Measurements from ENCODE around the gene EXOC3.
"Not testable (repeated sequence)": the region's sequence is repeated elsewhere in the genome, so short reads cannot be mapped to it uniquely, and the experiment has no call there.

EXOC3 gene

DNA sequence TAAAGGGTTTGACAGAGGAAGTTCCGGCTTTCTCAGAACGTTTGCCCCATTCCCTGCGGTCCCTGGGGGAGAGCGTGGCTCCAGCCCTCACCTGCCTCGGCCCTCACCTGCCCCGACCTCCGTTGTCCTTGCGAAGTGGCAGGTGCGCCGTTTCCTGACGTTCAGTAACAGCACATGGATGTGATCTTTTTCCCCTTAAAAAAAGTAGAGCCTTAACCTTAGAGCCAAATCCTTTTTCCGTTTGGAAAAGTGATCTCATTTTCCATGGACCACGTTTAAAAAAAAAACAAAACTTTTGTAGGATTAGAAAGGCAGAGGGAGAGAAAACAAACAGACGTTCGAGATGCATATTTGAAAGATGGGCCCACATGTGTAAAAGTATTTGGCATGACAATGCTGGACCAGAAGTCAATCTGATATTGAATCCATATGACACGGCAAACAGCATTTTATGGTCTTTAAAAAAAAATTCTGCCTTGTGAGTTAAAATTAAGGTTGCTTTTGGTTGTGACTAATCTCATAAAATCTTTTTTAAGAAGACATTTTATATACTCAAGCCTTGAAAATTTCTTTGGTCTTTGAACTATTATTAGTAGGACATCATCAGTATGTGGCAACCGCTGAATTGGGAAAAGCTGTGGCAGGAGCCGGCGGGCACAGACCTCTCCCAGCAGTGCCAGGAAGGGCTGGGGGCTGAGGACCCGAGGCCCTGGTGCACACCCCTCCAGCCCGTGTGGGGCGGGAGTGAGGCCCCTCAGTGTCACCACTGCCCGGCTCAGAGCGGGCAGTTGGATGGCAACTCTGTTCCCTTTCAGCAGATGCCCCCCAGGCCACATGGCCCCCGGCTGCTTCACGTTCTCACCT, 42.5 kb upstream of the EXOC3 start:
- no peaks in the 10 kb centered on the region for H3K27me3 ChIP-seq (ENCODE audit: control insufficient read depth, insufficient read depth, low read length)
- H3K4me3 ChIP-seq (ENCODE audit: low read length) = peak overlapping the region; percentile 56
- H3K9ac ChIP-seq (ENCODE audit: low read depth, low read length) = peak overlapping the region; percentile 97
- peaks cover 41% of the 10 kb centered on the region for H3K4me1 ChIP-seq (ENCODE audit: control insufficient read depth, insufficient read depth, low read length)
- H3K36me3 ChIP-seq (ENCODE audit: insufficient read depth, low read length) = peaks cover 17% of the 10 kb centered on the region
- H3K4me2 ChIP-seq (ENCODE audit: low read length) = peak overlapping the region; percentile 81
- H3K9me3 ChIP-seq (replicated peaks; ENCODE audit: low read length) = no peaks in the 10 kb centered on the region

DNA sequence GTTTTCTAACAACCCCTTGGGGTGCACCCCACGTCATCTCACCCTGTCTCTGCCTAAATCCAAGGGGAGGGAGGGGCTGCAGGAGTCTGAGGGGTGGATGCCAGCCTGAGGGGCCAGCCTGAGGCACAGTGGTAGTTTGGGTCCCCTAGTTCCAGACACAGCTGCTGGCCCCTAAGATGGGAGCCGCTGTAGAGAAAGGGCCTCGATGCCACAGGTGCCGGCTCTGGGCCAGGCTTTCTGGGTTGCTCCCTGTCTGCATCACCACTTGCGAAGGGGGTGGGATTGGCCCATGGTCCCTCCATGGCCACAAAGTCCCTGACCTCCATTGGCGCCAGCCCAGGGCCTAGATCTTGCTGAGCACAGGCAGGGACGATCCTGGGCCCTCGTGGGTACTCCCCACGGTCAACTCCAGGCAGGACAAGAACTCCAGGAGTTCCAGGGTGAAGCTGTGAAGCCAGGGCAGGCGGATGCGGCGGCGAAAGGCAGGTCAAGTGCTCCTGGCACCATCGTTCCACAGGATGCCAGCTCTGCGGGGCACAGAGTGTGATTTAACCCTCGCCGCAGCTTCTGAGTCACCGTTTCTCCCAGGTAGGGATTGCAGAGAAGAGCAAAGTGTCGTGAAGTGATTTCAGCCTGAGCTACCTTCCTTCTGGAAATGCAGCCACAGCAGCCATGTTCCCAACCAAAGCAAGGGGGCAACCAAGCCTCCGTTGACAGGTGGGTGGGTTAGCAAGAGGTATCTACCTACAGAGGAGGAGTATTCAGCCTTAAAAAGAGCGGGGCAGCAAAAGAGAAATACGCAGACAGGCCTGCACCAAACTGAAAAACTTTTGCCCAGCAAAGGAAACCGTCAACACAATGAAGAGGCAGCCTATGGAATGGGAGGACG, 41.6 kb upstream of the EXOC3 start:
- H3K36me3 ChIP-seq (ENCODE audit: insufficient read depth, low read length) = peaks cover 20% of the 10 kb centered on the region
- no peaks in the 10 kb centered on the region for H3K27me3 ChIP-seq (ENCODE audit: control insufficient read depth, insufficient read depth, low read length)
- peaks cover 32% of the 10 kb centered on the region for H3K4me1 ChIP-seq (ENCODE audit: control insufficient read depth, insufficient read depth, low read length)
- no peak overlapping the region for H3K4me3 ChIP-seq (ENCODE audit: low read length)
- H3K9ac ChIP-seq (ENCODE audit: low read depth, low read length) = peak overlapping the region; percentile 97
- peak overlapping the region; percentile 81 for H3K4me2 ChIP-seq (ENCODE audit: low read length)
- H3K9me3 ChIP-seq (replicated peaks; ENCODE audit: low read length) = no peaks in the 10 kb centered on the region

DNA sequence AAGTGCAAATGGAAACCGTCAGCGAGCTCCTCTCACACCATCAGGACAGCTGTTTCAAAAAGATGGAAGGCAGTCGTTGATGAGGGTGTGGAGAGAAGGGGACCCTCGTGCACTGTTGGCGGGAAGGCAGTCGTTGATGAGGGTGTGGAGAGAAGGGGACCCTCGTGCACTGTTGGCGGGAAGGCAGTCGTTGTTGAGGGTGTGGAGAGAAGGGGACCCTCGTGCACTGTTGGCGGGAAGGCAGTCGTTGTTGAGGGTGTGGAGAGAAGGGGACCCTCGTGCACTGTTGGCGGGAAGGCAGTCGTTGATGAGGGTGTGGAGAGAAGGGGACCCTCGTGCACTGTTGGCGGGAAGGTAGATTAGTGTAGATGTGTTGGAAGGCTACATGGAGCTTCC, 40.8 kb upstream of the EXOC3 start:
- Histone ChIP-seq H3K36me3 (ENCODE audit: insufficient read depth, low read length) (peaks cover 20% of the 10 kb centered on the region), H3K4me1 (ENCODE audit: control insufficient read depth, insufficient read depth, low read length) (peaks cover 36% of the 10 kb centered on the region)
- not testable (repeated sequence) for H3K4me3 ChIP-seq (ENCODE audit: low read length); H3K27me3 ChIP-seq (ENCODE audit: control insufficient read depth, insufficient read depth, low read length); H3K9ac ChIP-seq (ENCODE audit: low read depth, low read length); H3K4me2 ChIP-seq (ENCODE audit: low read length); H3K9me3 ChIP-seq (replicated peaks; ENCODE audit: low read length)

GRCh38 chr5:402615-403359, 40.2 kb upstream of the EXOC3 start:
- no peak overlapping the region for H3K4me2 ChIP-seq (ENCODE audit: low read length)
- H3K4me3 ChIP-seq (ENCODE audit: low read length) = no peak overlapping the region
- peaks cover 20% of the 10 kb centered on the region for H3K36me3 ChIP-seq (ENCODE audit: insufficient read depth, low read length)
- H3K9ac ChIP-seq (ENCODE audit: low read depth, low read length) = no peak overlapping the region
- H3K9me3 ChIP-seq (replicated peaks; ENCODE audit: low read length) = no peaks in the 10 kb centered on the region
- H3K27me3 ChIP-seq (ENCODE audit: control insufficient read depth, insufficient read depth, low read length) = no peaks in the 10 kb centered on the region
- H3K4me1 ChIP-seq (ENCODE audit: control insufficient read depth, insufficient read depth, low read length) = peaks cover 38% of the 10 kb centered on the region

GRCh38 chr5:403995-404394, 39.0 kb upstream of the EXOC3 start:
- H3K9ac ChIP-seq (ENCODE audit: low read depth, low read length) = no peak overlapping the region
- H3K4me3 ChIP-seq (ENCODE audit: low read length) = no peak overlapping the region
- no peak overlapping the region for H3K4me2 ChIP-seq (ENCODE audit: low read length)
- H3K27me3 ChIP-seq (ENCODE audit: control insufficient read depth, insufficient read depth, low read length) = no peaks in the 10 kb centered on the region
- H3K4me1 ChIP-seq (ENCODE audit: control insufficient read depth, insufficient read depth, low read length) = peaks cover 36% of the 10 kb centered on the region
- H3K36me3 ChIP-seq (ENCODE audit: insufficient read depth, low read length) = peaks cover 20% of the 10 kb centered on the region
- H3K9me3 ChIP-seq (replicated peaks; ENCODE audit: low read length) = no peaks in the 10 kb centered on the region

GRCh38 chr5:404666-405241, 38.2 kb upstream of the EXOC3 start:
- Histone ChIP-seq H3K4me2 (ENCODE audit: low read length) (no peak overlapping the region), H3K9me3 (replicated peaks; ENCODE audit: low read length) (no peaks in the 10 kb centered on the region), H3K27me3 (ENCODE audit: control insufficient read depth, insufficient read depth, low read length) (no peaks in the 10 kb centered on the region), H3K4me1 (ENCODE audit: control insufficient read depth, insufficient read depth, low read length) (peaks cover 28% of the 10 kb centered on the region), H3K36me3 (ENCODE audit: insufficient read depth, low read length) (peaks cover 20% of the 10 kb centered on the region), H3K9ac (ENCODE audit: low read depth, low read length) (no peak overlapping the region), H3K4me3 (ENCODE audit: low read length) (no peak overlapping the region)

DNA sequence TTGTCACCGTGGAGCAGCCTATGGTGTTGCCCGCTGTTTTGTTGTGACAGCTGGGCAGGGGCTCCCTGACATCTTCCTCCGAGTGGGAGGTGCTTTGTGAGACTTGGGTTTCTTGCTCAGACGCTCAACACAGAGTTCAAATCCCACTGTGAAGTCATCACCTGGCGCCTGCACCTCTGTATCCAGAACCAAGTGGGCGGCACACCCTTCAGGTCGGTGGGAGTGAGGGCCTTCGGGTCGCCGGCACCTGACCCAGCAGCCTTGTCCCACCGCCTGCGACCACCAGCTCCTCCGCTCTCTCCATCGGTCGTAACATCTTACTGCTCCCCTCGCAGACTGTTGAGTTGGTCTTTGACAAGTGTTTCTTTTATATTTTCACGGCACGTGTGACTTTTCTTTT, 37.6 kb upstream of the EXOC3 start:
- H3K9ac ChIP-seq (ENCODE audit: low read depth, low read length) = no peak overlapping the region
- no peaks in the 10 kb centered on the region for H3K27me3 ChIP-seq (ENCODE audit: control insufficient read depth, insufficient read depth, low read length)

DNA sequence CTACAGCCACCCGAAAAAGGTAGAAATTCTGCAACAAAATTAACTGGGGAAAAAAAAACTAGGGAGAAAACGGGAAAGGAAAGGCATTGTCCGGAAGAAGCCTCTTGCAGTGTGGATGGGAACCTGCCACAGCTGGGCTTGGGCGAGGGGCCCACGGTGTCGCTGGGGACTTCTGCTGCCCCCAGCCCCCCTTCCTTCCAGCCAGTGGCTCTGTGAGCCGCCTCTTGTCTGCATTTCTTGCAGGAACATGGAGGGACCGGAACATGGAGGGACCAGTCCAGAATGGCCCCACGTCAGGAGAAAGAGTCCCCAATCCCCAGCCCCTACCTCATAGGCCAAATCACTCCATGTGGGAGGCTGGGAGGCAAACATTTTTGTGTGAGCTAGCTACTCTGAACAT, 36.9 kb upstream of the EXOC3 start:
- Histone ChIP-seq H3K4me1 (ENCODE audit: control insufficient read depth, insufficient read depth, low read length) (peaks cover 17% of the 10 kb centered on the region), H3K9me3 (replicated peaks; ENCODE audit: low read length) (no peaks in the 10 kb centered on the region), H3K4me3 (ENCODE audit: low read length) (no peak overlapping the region), H3K4me2 (ENCODE audit: low read length) (no peak overlapping the region), H3K27me3 (ENCODE audit: control insufficient read depth, insufficient read depth, low read length) (no peaks in the 10 kb centered on the region), H3K36me3 (ENCODE audit: insufficient read depth, low read length) (peaks cover 20% of the 10 kb centered on the region), H3K9ac (ENCODE audit: low read depth, low read length) (no peak overlapping the region)

More for the DNA sequence above, 37.6 kb upstream of the EXOC3 start:
- Histone ChIP-seq H3K36me3 (ENCODE audit: insufficient read depth, low read length) (peaks cover 20% of the 10 kb centered on the region), H3K4me3 (ENCODE audit: low read length) (no peak overlapping the region), H3K4me1 (ENCODE audit: control insufficient read depth, insufficient read depth, low read length) (peaks cover 22% of the 10 kb centered on the region), H3K4me2 (ENCODE audit: low read length) (no peak overlapping the region), H3K9me3 (replicated peaks; ENCODE audit: low read length) (no peaks in the 10 kb centered on the region)

DNA sequence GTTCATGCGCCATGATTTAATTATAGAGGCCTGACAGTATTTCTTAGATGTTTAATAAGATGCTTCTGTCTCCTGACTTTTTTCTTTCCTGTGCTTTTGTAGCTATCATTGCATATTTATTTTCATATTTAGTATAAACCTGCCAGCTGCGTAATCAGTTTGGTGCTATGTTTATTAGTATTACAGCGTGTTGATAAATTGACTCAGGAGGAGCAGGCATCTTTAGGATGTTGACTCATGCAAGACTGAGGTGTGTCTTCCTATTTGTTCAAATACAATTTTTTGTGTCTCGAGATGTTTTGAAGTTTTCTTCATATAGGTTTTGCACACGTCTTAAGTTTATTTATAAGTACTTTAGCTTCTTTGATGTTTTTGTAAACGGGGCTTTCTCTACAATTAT, 35.9 kb upstream of the EXOC3 start:
- H3K4me1 ChIP-seq (ENCODE audit: control insufficient read depth, insufficient read depth, low read length) = peaks cover 10% of the 10 kb centered on the region
- H3K9ac ChIP-seq (ENCODE audit: low read depth, low read length) = no peak overlapping the region
- no peak overlapping the region for H3K4me3 ChIP-seq (ENCODE audit: low read length)
- H3K36me3 ChIP-seq (ENCODE audit: insufficient read depth, low read length) = peaks cover 17% of the 10 kb centered on the region
- H3K9me3 ChIP-seq (replicated peaks; ENCODE audit: low read length) = no peaks in the 10 kb centered on the region
- H3K27me3 ChIP-seq (ENCODE audit: control insufficient read depth, insufficient read depth, low read length) = no peaks in the 10 kb centered on the region
- H3K4me2 ChIP-seq (ENCODE audit: low read length) = no peak overlapping the region

DNA sequence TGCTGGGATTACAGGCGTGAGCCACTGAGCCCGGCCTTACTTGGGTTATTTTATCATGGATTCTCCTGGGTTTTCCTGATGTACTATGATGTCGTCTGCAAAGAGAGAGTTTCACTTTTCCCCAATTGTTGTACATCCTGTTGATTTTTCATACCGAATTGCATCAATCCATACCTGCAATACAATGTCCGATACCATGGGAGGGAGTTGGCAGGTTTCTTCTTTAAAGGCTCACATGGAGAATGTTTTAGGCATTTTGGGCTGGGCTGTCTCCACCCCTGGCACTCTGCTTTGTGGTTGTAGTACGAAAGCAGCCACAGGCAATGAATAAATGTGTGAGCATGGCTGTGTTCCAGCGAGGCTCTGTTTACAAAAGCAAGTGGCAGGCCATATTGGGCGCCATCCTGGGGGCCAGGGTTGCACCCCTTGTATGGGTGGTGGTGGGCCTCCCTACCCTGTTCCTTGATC, 35.1 kb upstream of the EXOC3 start:
- Histone ChIP-seq H3K4me3 (ENCODE audit: low read length) (no peak overlapping the region), H3K9ac (ENCODE audit: low read depth, low read length) (no peak overlapping the region), H3K36me3 (ENCODE audit: insufficient read depth, low read length) (peaks cover 20% of the 10 kb centered on the region), H3K4me2 (ENCODE audit: low read length) (no peak overlapping the region), H3K4me1 (ENCODE audit: control insufficient read depth, insufficient read depth, low read length) (peaks cover 10% of the 10 kb centered on the region), H3K9me3 (replicated peaks; ENCODE audit: low read length) (no peaks in the 10 kb centered on the region), H3K27me3 (ENCODE audit: control insufficient read depth, insufficient read depth, low read length) (no peaks in the 10 kb centered on the region)
